Fibroblast of the conjunctiva (primary cell): ENCODE results near the gene PMM2.

Experiments used
- DNase-seq: peaks from one replicate; pipeline ENCODE4 v3.0.0-alpha.2; 2010; ENCODE audit warnings: low read depth

PMM2 gene

GRCh38 chr16:8851761-8852403, 54.2 kb downstream of the PMM2 start:
- DNase-seq, result no peak

DNA sequence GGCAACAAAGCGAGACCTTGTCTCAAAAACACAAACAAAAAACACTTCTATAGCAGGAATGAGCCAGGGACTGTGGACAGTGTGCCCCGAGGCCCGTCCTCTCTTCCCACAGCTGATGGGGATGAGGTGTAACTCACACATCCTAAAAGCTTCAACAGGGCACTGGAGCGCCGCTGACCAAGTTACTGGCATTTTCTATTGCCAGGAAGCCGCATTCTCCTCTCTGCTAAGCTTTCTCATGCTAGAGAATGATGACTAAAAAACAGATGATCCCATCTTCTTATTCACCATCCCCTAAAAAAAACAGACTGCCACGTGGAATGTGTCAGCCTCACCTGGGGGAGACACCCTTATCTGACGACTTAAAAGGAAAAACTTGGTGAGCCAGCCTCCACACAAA, 54.9 kb downstream of the PMM2 start:
- DNase-seq, result no peak

- DNase-seq, result no peak
Observed at GRCh38 chr16:8853150-8853549, 55.5 kb downstream of the PMM2 start.

- DNase-seq, result no peak
Observed at GRCh38 chr16:8853611-8854010, 56.0 kb downstream of the PMM2 start.

- no peak for DNase-seq
Observed at GRCh38 chr16:8854298-8854948, 56.8 kb downstream of the PMM2 start.

GRCh38 chr16:8855051-8855786, 57.6 kb downstream of the PMM2 start:
- DNase-seq, result no peak

DNA sequence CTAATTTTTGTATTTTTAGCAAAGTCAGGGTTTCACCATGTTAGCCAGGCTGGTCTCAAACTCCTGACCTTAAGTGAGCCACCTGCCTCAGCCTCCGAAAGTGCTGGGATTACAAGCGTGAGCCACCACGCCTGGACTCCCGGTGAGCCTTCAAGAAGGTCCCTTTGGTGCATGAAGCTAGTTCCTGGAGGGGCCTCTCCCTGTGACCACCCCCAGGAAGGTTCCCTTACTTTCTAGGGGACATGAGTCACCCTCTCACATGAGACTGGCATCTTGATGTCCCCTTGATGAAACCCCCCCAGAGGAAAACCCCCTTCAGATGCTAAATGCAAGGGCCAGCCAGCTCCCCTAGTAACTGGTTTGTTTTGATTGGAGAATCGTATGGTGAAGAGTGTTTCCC, 58.3 kb downstream of the PMM2 start:
- no peak for DNase-seq

- no peak for DNase-seq
Observed at GRCh38 chr16:8858994-8859912, 61.6 kb downstream of the PMM2 start.

GRCh38 chr16:8859913-8860881, 62.6 kb downstream of the PMM2 start:
- no peak for DNase-seq

- no peak for DNase-seq
Observed at GRCh38 chr16:8861563-8862308, 64.1 kb downstream of the PMM2 start.

- no peak for DNase-seq
Observed at GRCh38 chr16:8862309-8863130, 64.9 kb downstream of the PMM2 start.

DNA sequence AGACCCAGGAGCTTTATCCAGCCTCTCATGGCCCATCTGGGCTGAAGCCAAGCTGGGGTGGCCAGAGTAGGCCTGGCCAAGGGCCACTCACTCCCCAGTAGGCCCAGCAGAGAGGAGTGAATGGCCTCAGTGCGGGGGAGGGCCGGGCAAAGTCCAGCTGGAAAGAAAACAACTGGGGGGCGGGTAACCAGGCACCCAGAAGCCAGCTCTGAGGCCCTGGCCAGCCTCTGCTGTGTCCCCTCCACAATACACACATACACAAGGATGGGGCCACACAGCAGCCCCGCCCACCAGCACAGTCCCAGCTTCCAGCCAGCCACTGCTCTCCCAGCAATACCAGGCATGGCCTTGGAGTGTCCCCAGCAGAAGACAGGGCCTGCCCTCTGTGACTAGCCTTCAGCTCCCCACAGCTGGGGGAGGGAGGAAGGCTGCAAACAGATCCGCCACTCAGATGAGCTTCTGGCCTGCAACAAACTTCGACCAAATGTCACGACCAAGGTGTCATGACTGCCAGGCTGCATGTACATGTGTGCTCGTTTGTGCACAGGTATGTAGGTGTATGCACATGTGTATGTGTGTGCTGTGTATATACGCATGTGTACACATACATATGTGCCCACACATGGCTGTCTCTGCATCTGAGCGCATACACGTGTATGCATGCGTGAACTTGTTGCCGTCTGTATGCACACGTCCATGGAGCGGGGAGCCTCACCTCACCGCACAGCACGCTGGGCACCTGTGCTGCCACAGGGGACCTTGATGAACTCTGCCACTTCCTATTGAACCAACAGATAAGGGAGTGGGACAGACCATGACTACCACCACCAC, 66.2 kb downstream of the PMM2 start:
- DNase-seq, result no peak

- no peak for DNase-seq
Observed at GRCh38 chr16:8864480-8865110, 67.0 kb downstream of the PMM2 start.

GRCh38 chr16:8865145-8865882, 67.7 kb downstream of the PMM2 start:
- no peak for DNase-seq

GRCh38 chr16:8866118-8866883, 68.7 kb downstream of the PMM2 start:
- no peak for DNase-seq

- DNase-seq, result no peak
Observed at GRCh38 chr16:8866884-8867215, 69.2 kb downstream of the PMM2 start.
